ENCODE results near the gene IQSEC3. TPM values are rescaled to one million over a fixed set of nuclear protein-coding genes. Genes with fewer than 3 reads are reported as not detected.
A peak's percentile ranks its signal among the peaks of the same experiment; 100 is the strongest.
"Not testable (repeated sequence)": the region's sequence is repeated elsewhere in the genome, so short reads cannot be mapped to it uniquely, and the experiment has no call there.

IQSEC3 gene
- total RNA-seq, 1 donor = 0.21 TPM

GRCh38 chr12:187986-188909 is 121.7 kb downstream of the IQSEC3 start:
- H3K4me3 ChIP-seq (ENCODE audit: low read length); H3K9me3 ChIP-seq (ENCODE audit: low read depth, low read length); H3K27me3 ChIP-seq (ENCODE audit: insufficient read depth, low read length): not testable (repeated sequence)
- H3K4me1 ChIP-seq (ENCODE audit: insufficient read depth, low read length) = peaks cover 12% of the 10 kb centered on the region

- Histone ChIP-seq H3K4me1 (ENCODE audit: insufficient read depth, low read length) (peaks cover 12% of the 10 kb centered on the region), H3K9me3 (ENCODE audit: low read depth, low read length) (no peaks in the 10 kb centered on the region), H3K4me3 (ENCODE audit: low read length) (peak overlapping the region; percentile 16), H3K27me3 (ENCODE audit: insufficient read depth, low read length) (peaks cover 4% of the 10 kb centered on the region)
Observed at GRCh38 chr12:188910-189621, 122.5 kb downstream of the IQSEC3 start.

GRCh38 chr12:189622-189962 is 123.0 kb downstream of the IQSEC3 start:
- Histone ChIP-seq H3K9me3 (ENCODE audit: low read depth, low read length) (no peaks in the 10 kb centered on the region), H3K27me3 (ENCODE audit: insufficient read depth, low read length) (peaks cover 4% of the 10 kb centered on the region)

GRCh38 chr12:190881-191280 is 124.3 kb downstream of the IQSEC3 start:
- Histone ChIP-seq H3K27me3 (ENCODE audit: insufficient read depth, low read length) (peaks cover 4% of the 10 kb centered on the region), H3K4me3 (ENCODE audit: low read length) (no peak overlapping the region), H3K9me3 (ENCODE audit: low read depth, low read length) (no peaks in the 10 kb centered on the region), H3K4me1 (ENCODE audit: insufficient read depth, low read length) (peaks cover 7% of the 10 kb centered on the region)

More at GRCh38 chr12:189622-189962, 123.0 kb downstream of the IQSEC3 start:
- H3K4me1 ChIP-seq (ENCODE audit: insufficient read depth, low read length) = peaks cover 12% of the 10 kb centered on the region
- H3K4me3 ChIP-seq (ENCODE audit: low read length) = no peak overlapping the region

- Histone ChIP-seq H3K4me1 (ENCODE audit: insufficient read depth, low read length) (peaks cover 7% of the 10 kb centered on the region), H3K4me3 (ENCODE audit: low read length) (no peak overlapping the region), H3K9me3 (ENCODE audit: low read depth, low read length) (no peaks in the 10 kb centered on the region), H3K27me3 (ENCODE audit: insufficient read depth, low read length) (peaks cover 4% of the 10 kb centered on the region)
Observed at GRCh38 chr12:191541-191940, 125.0 kb downstream of the IQSEC3 start.

- Histone ChIP-seq H3K27me3 (ENCODE audit: insufficient read depth, low read length) (peaks cover 4% of the 10 kb centered on the region), H3K4me1 (ENCODE audit: insufficient read depth, low read length) (peaks cover 7% of the 10 kb centered on the region), H3K9me3 (ENCODE audit: low read depth, low read length) (no peaks in the 10 kb centered on the region), H3K4me3 (ENCODE audit: low read length) (no peak overlapping the region)
Observed at GRCh38 chr12:193261-193660, 126.7 kb downstream of the IQSEC3 start.

GRCh38 chr12:194276-194675 is 127.7 kb downstream of the IQSEC3 start:
- H3K9me3 ChIP-seq (ENCODE audit: low read depth, low read length) = no peaks in the 10 kb centered on the region
- peaks cover 4% of the 10 kb centered on the region for H3K27me3 ChIP-seq (ENCODE audit: insufficient read depth, low read length)
- H3K4me1 ChIP-seq (ENCODE audit: insufficient read depth, low read length) = peaks cover 2% of the 10 kb centered on the region
- no peak overlapping the region for H3K4me3 ChIP-seq (ENCODE audit: low read length)

GRCh38 chr12:195156-195555 is 128.6 kb downstream of the IQSEC3 start:
- Histone ChIP-seq H3K4me3 (ENCODE audit: low read length) (no peak overlapping the region), H3K27me3 (ENCODE audit: insufficient read depth, low read length) (no peaks in the 10 kb centered on the region), H3K9me3 (ENCODE audit: low read depth, low read length) (no peaks in the 10 kb centered on the region), H3K4me1 (ENCODE audit: insufficient read depth, low read length) (no peaks in the 10 kb centered on the region)

- no peaks in the 10 kb centered on the region for H3K4me1 ChIP-seq (ENCODE audit: insufficient read depth, low read length)
- H3K27me3 ChIP-seq (ENCODE audit: insufficient read depth, low read length) = no peaks in the 10 kb centered on the region
- H3K9me3 ChIP-seq (ENCODE audit: low read depth, low read length) = no peaks in the 10 kb centered on the region
- no peak overlapping the region for H3K4me3 ChIP-seq (ENCODE audit: low read length)
Observed at GRCh38 chr12:195951-196350, 129.4 kb downstream of the IQSEC3 start.

- H3K9me3 ChIP-seq (ENCODE audit: low read depth, low read length) = no peaks in the 10 kb centered on the region
- H3K4me1 ChIP-seq (ENCODE audit: insufficient read depth, low read length) = no peaks in the 10 kb centered on the region
- H3K4me3 ChIP-seq (ENCODE audit: low read length) = no peak overlapping the region
- H3K27me3 ChIP-seq (ENCODE audit: insufficient read depth, low read length) = no peaks in the 10 kb centered on the region
Observed at GRCh38 chr12:196436-196835, 129.9 kb downstream of the IQSEC3 start.

- Histone ChIP-seq H3K9me3 (ENCODE audit: low read depth, low read length) (no peaks in the 10 kb centered on the region), H3K27me3 (ENCODE audit: insufficient read depth, low read length) (peaks cover 3% of the 10 kb centered on the region), H3K4me3 (ENCODE audit: low read length) (no peak overlapping the region), H3K4me1 (ENCODE audit: insufficient read depth, low read length) (no peaks in the 10 kb centered on the region)
Observed at GRCh38 chr12:197347-197746, 130.8 kb downstream of the IQSEC3 start.

- no peak overlapping the region for H3K4me3 ChIP-seq (ENCODE audit: low read length)
- H3K9me3 ChIP-seq (ENCODE audit: low read depth, low read length) = no peaks in the 10 kb centered on the region
- peaks cover 10% of the 10 kb centered on the region for H3K27me3 ChIP-seq (ENCODE audit: insufficient read depth, low read length)
- no peaks in the 10 kb centered on the region for H3K4me1 ChIP-seq (ENCODE audit: insufficient read depth, low read length)
Observed at GRCh38 chr12:197911-198695, 131.5 kb downstream of the IQSEC3 start.

- no peaks in the 10 kb centered on the region for H3K4me1 ChIP-seq (ENCODE audit: insufficient read depth, low read length)
- peaks cover 10% of the 10 kb centered on the region for H3K27me3 ChIP-seq (ENCODE audit: insufficient read depth, low read length)
- no peaks in the 10 kb centered on the region for H3K9me3 ChIP-seq (ENCODE audit: low read depth, low read length)
- H3K4me3 ChIP-seq (ENCODE audit: low read length) = no peak overlapping the region
Observed at GRCh38 chr12:198705-199104, 132.1 kb downstream of the IQSEC3 start.

GRCh38 chr12:201361-201760 is 134.8 kb downstream of the IQSEC3 start:
- Histone ChIP-seq H3K9me3 (ENCODE audit: low read depth, low read length) (no peaks in the 10 kb centered on the region), H3K27me3 (ENCODE audit: insufficient read depth, low read length) (peaks cover 30% of the 10 kb centered on the region), H3K4me1 (ENCODE audit: insufficient read depth, low read length) (no peaks in the 10 kb centered on the region), H3K4me3 (ENCODE audit: low read length) (no peak overlapping the region)

Data from mononuclear cell (primary cell).